IMR-90 (cell line): ENCODE results near the gene FSTL5. TPM values are rescaled to one million over a fixed set of nuclear protein-coding genes. Genes with fewer than 3 reads are reported as not detected.

ENCODE experiments used
- ATAC-seq: fragments of 200-7000 bp; cut with Tn5 transposase; 2 replicates; pipeline ENCODE4 v1.9.1; 2020; ENCODE audit warnings: low read depth, mild to moderate bottlenecking, moderate library complexity
- BruUV-seq: library from RNA; stranded (reverse); fragments of 400-500 nt; replicated peaks from 2 replicates; lab custom pipeline; 2021; lab: Mats Ljungman, UMichigan
- CTCF ChIA-PET: fragments of 300-600 bp; formaldehyde crosslinking; extraction: SDS; loops from one replicate; lab custom pipeline; 2021; ENCODE audit warnings: antibody characterized with exemption; lab: Yijun Ruan, JAX
- POLR2A ChIA-PET: fragments of 300-600 bp; sonication (Branson Sonifier 250); formaldehyde crosslinking; loops from one replicate; lab custom pipeline; 2022; ENCODE audit warnings: antibody characterized with exemption; ENCODE audit not compliant: unreplicated experiment; lab: Charles Lee
- DNase-seq: peaks from one replicate; pipeline ENCODE4 v3.0.0; 2013
- H2AFZ ChIP-seq: replicated peaks from 2 replicates; pipeline ENCODE3; 2013; ENCODE audit warnings: low read length, mild to moderate bottlenecking; ENCODE audit not compliant: poor library complexity
- H2AK5ac ChIP-seq: 2 replicates; pipeline ENCODE4 v1.6.1; 2013; ENCODE audit warnings: low read depth, low read length, inconsistent platforms
- H2AK9ac ChIP-seq: replicated peaks from 2 replicates; pipeline ENCODE3; 2013; ENCODE audit warnings: mild to moderate bottlenecking, low read depth, low read length, moderate library complexity; ENCODE audit not compliant: poor library complexity
- H2BK120ac ChIP-seq: 2 replicates; pipeline ENCODE4 v1.6.1; 2013; ENCODE audit warnings: low read depth, low read length, inconsistent platforms
- H2BK15ac ChIP-seq: 3 replicates; pipeline ENCODE4 v1.6.1; 2013; ENCODE audit warnings: low read depth, low read length, inconsistent platforms
- H2BK20ac ChIP-seq: 2 replicates; pipeline ENCODE4 v1.6.1; 2013; ENCODE audit warnings: low read depth, mild to moderate bottlenecking, inconsistent platforms, low read length, moderate library complexity
- H2BK5ac ChIP-seq: 2 replicates; pipeline ENCODE4 v1.6.1; 2013; ENCODE audit warnings: mild to moderate bottlenecking, low read depth, low read length, inconsistent platforms; ENCODE audit not compliant: poor library complexity, severe bottlenecking
- H3K14ac ChIP-seq: replicated peaks from 2 replicates; pipeline ENCODE4 v1.6.1; 2013; ENCODE audit warnings: low read depth, low read length, inconsistent platforms
- H3K18ac ChIP-seq: 2 replicates; pipeline ENCODE4 v1.6.1; 2013; ENCODE audit warnings: low read depth, low read length, control low read depth
- H3K23ac ChIP-seq: 2 replicates; pipeline ENCODE4 v1.6.1; 2013; ENCODE audit warnings: low read depth, low read length, inconsistent platforms
- H3K27ac ChIP-seq: 2 replicates; pipeline ENCODE4 v1.5.1; 2013; ENCODE audit warnings: mild to moderate bottlenecking, control low read depth, low read length; ENCODE audit not compliant: insufficient read depth
- H3K27me3 ChIP-seq: 2 replicates; pipeline ENCODE4 v1.6.1; 2013; ENCODE audit warnings: low read length; ENCODE audit not compliant: control insufficient read depth, insufficient read depth
- H3K36me3 ChIP-seq: 2 replicates; pipeline ENCODE4 v1.6.1; 2013; ENCODE audit warnings: low read length, mixed read lengths; ENCODE audit not compliant: control insufficient read depth, insufficient read depth
- H3K4ac ChIP-seq: 2 replicates; pipeline ENCODE4 v1.6.1; 2013; ENCODE audit warnings: low read depth, low read length, inconsistent platforms
- H3K4me1 ChIP-seq: 2 replicates; pipeline ENCODE4 v1.6.1; 2013; ENCODE audit warnings: low read length, mixed read lengths; ENCODE audit not compliant: control insufficient read depth, insufficient read depth
- H3K4me2 ChIP-seq: 2 replicates; pipeline ENCODE4 v1.6.1; 2013; ENCODE audit warnings: low read depth, mild to moderate bottlenecking, control low read depth, low read length, moderate library complexity
- H3K4me3 ChIP-seq: 2 replicates; pipeline ENCODE4 v1.5.1; 2013; ENCODE audit warnings: low read depth, mild to moderate bottlenecking, control low read depth, low read length, moderate library complexity; ENCODE audit not compliant: insufficient read depth
- H3K56ac ChIP-seq: 2 replicates; pipeline ENCODE4 v1.6.1; 2013; ENCODE audit warnings: low read length, inconsistent platforms; ENCODE audit not compliant: insufficient read depth; ENCODE audit errors: extremely low read depth
- H3K79me1 ChIP-seq, 2 experiments: 2 replicates each; pipeline ENCODE4 v1.6.1; 2013; ENCODE audit warnings: low read length in 2 of 2, inconsistent platforms in 1 of 2, low read depth in 1 of 2
- H3K9ac ChIP-seq: 2 replicates; pipeline ENCODE4 v1.6.1; 2013; ENCODE audit warnings: low read depth, low read length, control low read depth
- H3K9me1 ChIP-seq: 2 replicates; pipeline ENCODE4 v1.6.1; 2013; ENCODE audit warnings: low read length, inconsistent platforms; ENCODE audit not compliant: insufficient read depth
- H3K9me3 ChIP-seq: 2 replicates; pipeline ENCODE4 v1.6.1; 2013; ENCODE audit warnings: low read length; ENCODE audit not compliant: control insufficient read depth, insufficient read depth
- H4K20me1 ChIP-seq: 2 replicates; pipeline ENCODE4 v1.6.1; 2013; ENCODE audit warnings: low read length, inconsistent platforms; ENCODE audit not compliant: insufficient read depth
- H4K5ac ChIP-seq: 2 replicates; pipeline ENCODE4 v1.6.1; 2013; ENCODE audit warnings: mild to moderate bottlenecking, low read depth, low read length, control low read depth
- H4K8ac ChIP-seq, 2 experiments: 2 replicates each; pipeline ENCODE4 v1.6.1; 2013; ENCODE audit warnings: low read depth in 2 of 2, low read length in 2 of 2, control low read depth in 1 of 2, inconsistent platforms in 1 of 2
- H4K91ac ChIP-seq: 2 replicates; pipeline ENCODE4 v1.6.1; 2013; ENCODE audit warnings: low read depth, low read length, inconsistent platforms; ENCODE audit not compliant: insufficient read depth
- BHLHE40 ChIP-seq: fragments of 150-350 bp; IDR thresholded peaks from 2 replicates; pipeline ENCODE4 v1.6.1; 2016; ENCODE audit warnings: mild to moderate bottlenecking, low read depth, low read length
- CHD1 ChIP-seq: IDR thresholded peaks from 2 replicates; pipeline ENCODE4 v1.6.1; 2012; ENCODE audit warnings: low read depth, low read length, improper control_type of control experiment
- MAFK ChIP-seq: IDR thresholded peaks from 2 replicates; pipeline ENCODE4 v1.6.1; 2012; ENCODE audit warnings: low read depth, low read length, improper control_type of control experiment
- MAZ ChIP-seq: IDR thresholded peaks from 2 replicates; pipeline ENCODE4 v1.6.1; 2012; ENCODE audit warnings: low read depth, mild to moderate bottlenecking, low read length, improper control_type of control experiment, moderate library complexity, borderline replicate concordance
- SMC3 ChIP-seq: fragments of 150-350 bp; IDR thresholded peaks from 2 replicates; pipeline ENCODE4 v1.6.1; 2016; ENCODE audit warnings: low read depth, mild to moderate bottlenecking, antibody characterized with exemption, low read length, moderate library complexity
- USF2 ChIP-seq: fragments of 150-350 bp; IDR thresholded peaks from 2 replicates; pipeline ENCODE4 v1.6.1; 2017; ENCODE audit warnings: mild to moderate bottlenecking, antibody characterized with exemption, low read length, low read depth
- WGBS, 2 experiments: methylation state at CpG; one replicate each; pipeline versions ENCODE4 v1.1.5 to v1.1.7; 2013; ENCODE audit warnings: missing lambda C conversion rate in 2 of 2; ENCODE audit not compliant: insufficient read length in 1 of 2; ENCODE audit errors: extremely low coverage in 2 of 2; 5-methylcytosine and 5-hydroxymethylcytosine counted together
- dilution Hi-C: fragments of 300-500 bp; cut with HindIII; formaldehyde crosslinking; loops from one replicate; pipeline ENCODE4 v1.14.3; 2018; ENCODE audit warnings: low sequenced_read_pairs; ENCODE audit not compliant: unreplicated experiment
- in situ Hi-C: fragments of 300-500 bp; cut with MboI; formaldehyde crosslinking; loops from 3 replicates; pipeline ENCODE4 v1.14.3; 2019; ENCODE audit warnings: low sequenced_read_pairs, inconsistent platforms, mixed read lengths
- intact Hi-C: fragments of 100-400 bp; cut with micrococcal nuclease; formaldehyde crosslinking; loops from 2 replicates; pipeline ENCODE4 v1.10.0; 2022
- polyA plus RNA-seq, 3 experiments: library from polyadenylated mRNA; depleted of rRNA; stranded (reverse); fragments of >200 nt; gene quantifications; 2 replicates each; pipeline ENCODE4 v1.2.3, GENCODE V29; 2012; ENCODE audit warnings: low replicate concordance in 1 of 3
- total RNA-seq: library from RNA; depleted of rRNA; stranded (reverse); fragments of >200 nt; gene quantifications from 2 replicates; pipeline ENCODE4 v1.2.3, GENCODE V29; 2012
- TF ChIP-seq, protein P1 (sequence below): conservative IDR thresholded peaks from 2 replicates; pipeline ENCODE4 v1.5.1; 2012; ENCODE audit warnings: mild to moderate bottlenecking, low read depth, low read length, improper control_type of control experiment

FSTL5 gene
- total and polyA plus RNA-seq, 2 of the 4 experiments (the other 2 are of a cell fraction): under 0.01 TPM; not detected in 1

- Histone ChIP-seq H4K91ac (no peak overlapping the region), H2BK5ac (no peak overlapping the region), H4K5ac (no peak overlapping the region), H3K18ac (no peak overlapping the region), H3K27me3 (no peaks in the 10 kb centered on the region), H3K56ac (no peak overlapping the region), H4K8ac (no peak overlapping the region), H2AK9ac (no peak overlapping the region), H2BK120ac (no peak overlapping the region), H3K27ac (no peak overlapping the region), H3K79me1 (no peaks in the 10 kb centered on the region), H2AFZ (no peak overlapping the region), H2AK5ac (no peak overlapping the region), H3K4me2 (no peak overlapping the region), H3K9me3 (no peaks in the 10 kb centered on the region), H4K20me1 (no peaks in the 10 kb centered on the region), H3K14ac (no peak overlapping the region), H3K36me3 (no peaks in the 10 kb centered on the region), H3K4me1 (no peaks in the 10 kb centered on the region), H2BK15ac (no peak overlapping the region), H3K9ac (no peak overlapping the region), H3K4me3 (no peak overlapping the region), H3K23ac (no peak overlapping the region), H3K4ac (no peak overlapping the region), H3K9me1 (no peaks in the 10 kb centered on the region), H2BK20ac (no peak overlapping the region)
- CTCF ChIA-PET: no interaction called here
- POLR2A ChIA-PET: no interaction called here
- dilution Hi-C loops: no loop called here
- in situ Hi-C loops: no loop called here
- no CpG with 5 or more reads among the region's 4 CpGs for WGBS, 2 experiments
- DNase-seq (no peak), ATAC-seq (no peak)
- TF ChIP-seq CHD1: no peak
- TF ChIP-seq USF2: no peak
- no peak for TF ChIP-seq BHLHE40
- no peak for TF ChIP-seq MAFK
- no peak for TF ChIP-seq MAZ
- TF ChIP-seq SMC3: no peak
- TF ChIP-seq, protein P1, sequence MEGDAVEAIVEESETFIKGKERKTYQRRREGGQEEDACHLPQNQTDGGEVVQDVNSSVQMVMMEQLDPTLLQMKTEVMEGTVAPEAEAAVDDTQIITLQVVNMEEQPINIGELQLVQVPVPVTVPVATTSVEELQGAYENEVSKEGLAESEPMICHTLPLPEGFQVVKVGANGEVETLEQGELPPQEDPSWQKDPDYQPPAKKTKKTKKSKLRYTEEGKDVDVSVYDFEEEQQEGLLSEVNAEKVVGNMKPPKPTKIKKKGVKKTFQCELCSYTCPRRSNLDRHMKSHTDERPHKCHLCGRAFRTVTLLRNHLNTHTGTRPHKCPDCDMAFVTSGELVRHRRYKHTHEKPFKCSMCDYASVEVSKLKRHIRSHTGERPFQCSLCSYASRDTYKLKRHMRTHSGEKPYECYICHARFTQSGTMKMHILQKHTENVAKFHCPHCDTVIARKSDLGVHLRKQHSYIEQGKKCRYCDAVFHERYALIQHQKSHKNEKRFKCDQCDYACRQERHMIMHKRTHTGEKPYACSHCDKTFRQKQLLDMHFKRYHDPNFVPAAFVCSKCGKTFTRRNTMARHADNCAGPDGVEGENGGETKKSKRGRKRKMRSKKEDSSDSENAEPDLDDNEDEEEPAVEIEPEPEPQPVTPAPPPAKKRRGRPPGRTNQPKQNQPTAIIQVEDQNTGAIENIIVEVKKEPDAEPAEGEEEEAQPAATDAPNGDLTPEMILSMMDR: no peak
- BruUV-seq: no TSS peak
- intact Hi-C loops: no loop called here
Observed at GRCh38 chr4:161538941-161539340, 624.9 kb downstream of the FSTL5 start.
